ENCODE measurements around the gene HSD17B4. TPM values are rescaled to one million over a fixed set of nuclear protein-coding genes. Genes with fewer than 3 reads are reported as not detected.

HSD17B4 gene
- total RNA-seq, 1 donor from 2014 or later: 364 TPM

DNA sequence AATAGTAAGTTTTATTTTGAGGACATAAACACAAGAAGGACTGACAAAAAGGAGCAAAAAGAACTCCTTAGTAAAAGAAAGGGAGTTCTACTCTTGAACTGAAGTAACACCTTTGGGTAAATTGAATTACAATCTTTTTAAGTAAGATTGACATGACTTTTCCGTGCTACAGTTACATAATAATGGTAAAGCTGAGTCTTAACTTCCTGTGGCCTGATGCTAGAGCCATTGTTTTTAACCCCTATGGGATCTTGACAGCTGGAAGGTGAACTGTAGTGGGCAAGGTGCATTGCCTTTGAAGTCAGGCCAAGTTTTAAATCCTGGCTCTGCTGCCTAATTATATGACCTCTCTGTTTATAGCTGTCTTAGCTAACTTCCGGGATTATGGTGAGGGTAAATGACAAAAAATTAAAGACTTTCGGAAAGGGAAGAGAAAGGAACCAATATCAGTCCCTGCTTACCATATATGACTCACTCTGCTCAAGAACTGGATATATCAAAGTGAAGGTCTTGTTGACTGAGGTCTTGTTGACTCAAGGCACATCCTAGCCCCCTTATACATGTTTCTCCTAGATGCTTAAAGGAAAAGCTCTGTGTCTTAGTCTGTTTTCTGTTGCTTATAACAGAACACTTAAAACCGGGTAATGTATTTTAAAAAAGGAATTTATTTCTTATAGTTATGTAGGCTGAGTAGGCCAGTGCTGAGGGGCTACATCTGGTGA lies 6.8 kb downstream of the HSD17B4 start:
- no peaks in the 10 kb centered on the region for H3K27me3 ChIP-seq (ENCODE audit: low read depth)
- ATAC-seq (peak in 1 of 2 donors; percentile 35), DNase-seq (no peak)
- H3K27ac ChIP-seq: no peak overlapping the region
- intact Hi-C loops (cut with DNase I): no loop called here
- TF ChIP-seq, protein P1, sequence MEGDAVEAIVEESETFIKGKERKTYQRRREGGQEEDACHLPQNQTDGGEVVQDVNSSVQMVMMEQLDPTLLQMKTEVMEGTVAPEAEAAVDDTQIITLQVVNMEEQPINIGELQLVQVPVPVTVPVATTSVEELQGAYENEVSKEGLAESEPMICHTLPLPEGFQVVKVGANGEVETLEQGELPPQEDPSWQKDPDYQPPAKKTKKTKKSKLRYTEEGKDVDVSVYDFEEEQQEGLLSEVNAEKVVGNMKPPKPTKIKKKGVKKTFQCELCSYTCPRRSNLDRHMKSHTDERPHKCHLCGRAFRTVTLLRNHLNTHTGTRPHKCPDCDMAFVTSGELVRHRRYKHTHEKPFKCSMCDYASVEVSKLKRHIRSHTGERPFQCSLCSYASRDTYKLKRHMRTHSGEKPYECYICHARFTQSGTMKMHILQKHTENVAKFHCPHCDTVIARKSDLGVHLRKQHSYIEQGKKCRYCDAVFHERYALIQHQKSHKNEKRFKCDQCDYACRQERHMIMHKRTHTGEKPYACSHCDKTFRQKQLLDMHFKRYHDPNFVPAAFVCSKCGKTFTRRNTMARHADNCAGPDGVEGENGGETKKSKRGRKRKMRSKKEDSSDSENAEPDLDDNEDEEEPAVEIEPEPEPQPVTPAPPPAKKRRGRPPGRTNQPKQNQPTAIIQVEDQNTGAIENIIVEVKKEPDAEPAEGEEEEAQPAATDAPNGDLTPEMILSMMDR (IDR thresholded peaks at IDR 0.05): no peak
- H3K36me3 ChIP-seq: peaks cover 20% of the 10 kb centered on the region
- H3K4me1 ChIP-seq: peaks cover 7% of the 10 kb centered on the region
- H3K9me3 ChIP-seq: no peaks in the 10 kb centered on the region
- no peak overlapping the region for H3K4me3 ChIP-seq

DNA sequence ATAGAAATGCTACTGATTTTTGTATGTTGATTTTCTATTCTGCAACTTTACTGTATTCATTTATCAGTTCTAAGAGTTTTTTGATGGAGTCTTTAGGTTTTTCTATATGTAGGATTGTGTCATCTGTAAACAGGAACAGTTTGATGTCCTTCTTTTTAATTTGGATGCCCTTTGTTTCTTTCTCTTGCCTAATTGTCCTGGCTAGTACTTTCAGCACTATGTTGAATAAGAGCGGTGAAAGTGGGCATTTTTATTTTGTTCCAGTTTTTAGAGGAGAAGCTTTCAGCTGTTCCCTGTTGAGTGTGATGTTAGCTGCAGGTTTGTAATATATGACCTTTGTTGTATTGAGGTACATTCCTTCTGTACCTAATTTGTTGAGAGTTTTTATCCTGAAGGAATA lies 13.3 kb downstream of the HSD17B4 start:
- Histone ChIP-seq H3K27me3 (ENCODE audit: low read depth) (no peaks in the 10 kb centered on the region), H3K27ac (no peak overlapping the region), H3K4me3 (no peak overlapping the region), H3K4me1 (no peaks in the 10 kb centered on the region), H3K9me3 (peaks cover 22% of the 10 kb centered on the region), H3K36me3 (peaks cover 3% of the 10 kb centered on the region)
- intact Hi-C loops (cut with DNase I): no loop called here
- ATAC-seq (no peak), DNase-seq (no peak)
- TF ChIP-seq, protein P1 (IDR thresholded peaks at IDR 0.05): no peak

GRCh38 chr5:119468286-119468685 lies 16.0 kb downstream of the HSD17B4 start:
- no peaks in the 10 kb centered on the region for H3K27me3 ChIP-seq (ENCODE audit: low read depth)
- TF ChIP-seq, protein P1 (IDR thresholded peaks at IDR 0.05): no peak
- intact Hi-C loops (cut with DNase I): no loop called here
- peaks cover 6% of the 10 kb centered on the region for H3K36me3 ChIP-seq
- H3K9me3 ChIP-seq: peaks cover 22% of the 10 kb centered on the region
- ATAC-seq (no peak), DNase-seq (no peak)
- H3K27ac ChIP-seq: no peak overlapping the region
- H3K4me1 ChIP-seq: peaks cover 3% of the 10 kb centered on the region
- no peak overlapping the region for H3K4me3 ChIP-seq

GRCh38 chr5:119470105-119470763 lies 17.9 kb downstream of the HSD17B4 start:
- intact Hi-C loops (cut with DNase I): no loop called here
- TF ChIP-seq, protein P1 (IDR thresholded peaks at IDR 0.05): no peak
- Histone ChIP-seq H3K4me1 (peaks cover 3% of the 10 kb centered on the region), H3K9me3 (peaks cover 22% of the 10 kb centered on the region), H3K27ac (no peak overlapping the region), H3K27me3 (ENCODE audit: low read depth) (no peaks in the 10 kb centered on the region), H3K36me3 (peaks cover 16% of the 10 kb centered on the region), H3K4me3 (no peak overlapping the region)
- no peak for DNase-seq
- peak; percentile 28 to 41 for ATAC-seq

- H3K36me3 ChIP-seq: peaks cover 19% of the 10 kb centered on the region
- TF ChIP-seq, protein P1 (IDR thresholded peaks at IDR 0.05): peak; percentile 55
- peak in 1 of 2 donors; percentile 53 for ATAC-seq
- intact Hi-C loops (cut with DNase I): no loop called here
- H3K27ac ChIP-seq: no peak overlapping the region
- no peaks in the 10 kb centered on the region for H3K27me3 ChIP-seq (ENCODE audit: low read depth)
- no peak overlapping the region for H3K4me3 ChIP-seq
- DNase-seq: no peak
- peaks cover 3% of the 10 kb centered on the region for H3K4me1 ChIP-seq
- H3K9me3 ChIP-seq: peaks cover 22% of the 10 kb centered on the region
Observed at GRCh38 chr5:119470851-119471451, 18.7 kb downstream of the HSD17B4 start.
